Measurements from ENCODE around the gene RSBN1L.
"Not testable (repeated sequence)": the region's sequence is repeated elsewhere in the genome, so short reads cannot be mapped to it uniquely, and the experiment has no call there.

The RSBN1L gene

DNA sequence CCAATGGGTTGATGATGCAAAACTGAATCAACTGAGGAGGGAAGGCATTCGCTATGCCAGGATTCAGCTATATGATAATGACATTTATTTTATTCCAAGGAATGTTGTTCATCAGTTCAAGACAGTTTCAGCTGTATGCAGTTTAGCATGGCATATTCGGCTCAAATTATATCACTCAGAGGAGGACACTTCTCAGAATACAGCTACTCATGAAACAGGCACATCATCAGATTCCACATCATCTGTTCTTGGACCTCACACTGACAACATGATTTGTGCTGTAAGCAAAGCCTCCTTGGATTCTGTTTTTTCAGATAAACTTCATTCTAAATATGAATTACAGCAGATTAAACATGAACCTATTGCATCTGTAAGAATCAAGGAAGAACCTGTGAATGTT, 82.3 kb downstream of the RSBN1L start:
- DNase-seq = no peak

DNA sequence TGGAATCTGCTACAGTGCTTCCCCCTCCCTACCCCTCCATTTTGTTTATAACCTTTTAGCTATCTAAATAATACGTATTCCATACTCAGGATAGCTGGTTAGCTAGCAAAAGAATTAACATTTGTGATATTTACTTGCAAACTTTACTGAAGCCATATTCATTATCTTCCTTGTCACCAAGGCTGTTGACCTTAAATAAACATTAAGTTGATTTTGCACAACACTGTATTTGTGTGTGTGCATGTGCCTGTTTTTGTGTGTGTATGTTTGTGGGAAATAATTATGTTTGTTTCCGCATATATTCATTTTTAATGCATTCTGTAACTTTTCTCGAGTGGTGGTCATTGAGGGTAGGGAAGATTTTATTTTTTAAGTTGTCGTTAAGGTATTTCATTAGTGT, 86.1 kb downstream of the RSBN1L start:
- no peak for DNase-seq

DNA sequence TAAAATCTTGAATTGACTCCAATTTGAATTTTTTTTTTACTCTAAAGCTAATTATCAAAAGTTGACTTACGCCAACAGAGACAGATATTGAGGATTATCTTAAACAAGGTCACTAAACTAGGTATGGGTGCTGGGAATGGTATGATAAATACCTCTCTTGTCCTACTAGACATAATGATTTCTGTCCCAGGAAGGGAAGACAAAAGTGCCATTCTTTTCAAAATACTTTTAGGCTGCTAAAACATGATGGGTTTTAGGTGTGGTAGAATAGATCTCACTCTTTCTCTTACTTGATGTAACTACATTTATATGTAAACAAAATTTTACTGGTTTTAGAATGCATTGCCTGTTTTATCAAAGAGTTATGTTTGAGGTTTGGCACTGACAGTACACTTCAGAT, 86.9 kb downstream of the RSBN1L start:
- no peak for DNase-seq

DNA sequence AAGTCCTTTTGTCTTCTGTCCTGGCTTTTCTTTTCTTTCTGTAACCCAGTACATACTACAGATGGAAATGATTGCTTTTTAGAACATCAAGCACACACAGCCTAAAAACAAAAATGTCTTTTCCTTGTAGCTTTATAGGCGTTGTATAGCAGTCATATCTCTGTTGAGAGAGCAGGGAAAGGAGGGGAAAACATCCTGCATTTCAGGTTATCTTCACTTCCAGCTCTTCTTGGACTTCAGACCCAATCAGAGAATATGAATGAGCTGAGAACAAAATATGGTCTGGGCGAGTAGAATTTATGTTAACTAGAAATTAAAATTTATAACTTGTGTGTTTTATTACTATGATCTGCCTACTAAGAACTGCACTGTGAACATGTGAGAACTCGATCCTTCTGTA, 87.3 kb downstream of the RSBN1L start:
- DNase-seq = no peak

DNA sequence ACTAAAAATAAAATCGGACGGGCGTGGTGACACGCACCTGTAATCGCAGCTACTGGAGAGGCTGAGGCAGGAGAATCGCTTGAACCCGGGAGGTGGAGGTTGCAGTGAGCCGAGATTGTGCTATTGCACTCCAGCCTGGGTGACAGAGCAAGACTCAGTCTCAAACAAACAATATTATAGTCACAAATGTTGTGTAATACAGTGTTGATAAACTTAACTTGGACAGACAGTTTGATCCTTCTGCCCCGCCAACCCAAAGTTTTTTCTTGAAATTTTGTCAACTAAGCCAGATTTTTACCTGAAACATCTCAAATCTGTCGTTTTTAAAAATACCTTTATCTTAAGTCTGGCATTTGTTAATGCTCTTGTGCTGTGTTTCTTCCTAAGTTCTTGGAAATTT, 88.2 kb downstream of the RSBN1L start:
- not testable (repeated sequence) for DNase-seq

DNA sequence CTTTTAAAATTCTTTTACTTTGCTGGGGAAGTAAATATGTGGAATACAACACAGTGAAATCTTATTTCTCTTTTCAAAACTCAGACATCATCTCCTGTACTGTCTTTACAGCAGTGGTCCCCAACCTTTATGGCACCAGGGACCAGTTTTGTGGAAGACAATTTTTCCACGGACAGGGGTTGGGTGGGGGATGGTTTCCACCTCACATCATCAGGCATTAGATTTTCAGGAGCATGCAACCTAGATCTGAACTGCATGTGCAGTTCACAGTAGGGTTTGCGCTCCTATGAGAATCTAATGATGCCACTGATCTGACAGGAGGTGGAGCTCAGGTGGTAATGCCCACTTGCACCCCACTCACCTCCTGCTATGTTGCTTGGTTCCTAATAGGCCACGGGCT, 89.8 kb downstream of the RSBN1L start:
- no peak for DNase-seq

DNA sequence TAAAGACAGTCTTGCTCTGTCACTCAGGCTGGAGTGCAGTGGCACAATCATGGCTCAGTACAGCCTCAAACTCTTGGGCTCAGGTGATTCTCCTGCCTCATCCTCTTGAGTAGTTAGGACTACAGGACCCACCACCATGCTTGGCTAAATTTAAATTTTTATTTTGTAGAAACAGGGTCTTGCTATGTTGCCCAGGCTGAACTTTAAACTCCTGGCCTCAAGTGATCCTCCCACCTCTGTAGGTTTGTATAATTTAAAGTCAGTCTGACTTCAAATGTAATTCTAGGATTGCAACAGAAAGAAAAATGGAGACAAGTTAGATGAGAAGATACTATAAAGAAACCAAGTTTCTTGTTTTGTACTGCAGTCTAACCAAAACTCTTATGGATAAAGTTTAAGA, 90.5 kb downstream of the RSBN1L start:
- no peak for DNase-seq

DNA sequence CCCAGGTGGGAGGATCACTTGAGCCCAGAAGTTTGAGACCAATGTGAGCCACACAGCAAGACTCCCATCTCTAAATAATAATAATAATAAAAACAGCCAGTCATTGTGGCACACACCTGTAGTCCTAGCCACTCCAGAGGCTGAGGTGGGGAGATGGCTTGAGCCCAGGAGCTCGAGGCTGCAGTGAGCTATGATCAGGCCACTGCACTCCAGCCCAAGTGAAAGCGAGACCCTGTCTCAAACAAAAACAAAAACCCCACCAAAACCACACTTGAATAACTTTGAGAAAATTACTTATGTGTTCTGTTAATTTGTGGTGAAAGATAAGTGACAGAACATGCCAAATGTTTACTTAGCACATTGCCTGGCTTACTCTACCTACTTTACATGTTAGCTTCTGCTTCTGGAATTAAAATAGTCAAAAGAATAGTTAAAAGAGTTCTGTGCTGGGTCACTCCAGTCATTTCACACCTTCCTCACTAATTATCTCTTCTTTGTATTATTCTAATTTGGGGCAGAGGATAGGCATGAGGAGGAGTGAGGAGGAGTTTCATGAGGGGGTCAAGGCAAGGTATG, 92.2 kb downstream of the RSBN1L start:
- DNase-seq = no peak

DNA sequence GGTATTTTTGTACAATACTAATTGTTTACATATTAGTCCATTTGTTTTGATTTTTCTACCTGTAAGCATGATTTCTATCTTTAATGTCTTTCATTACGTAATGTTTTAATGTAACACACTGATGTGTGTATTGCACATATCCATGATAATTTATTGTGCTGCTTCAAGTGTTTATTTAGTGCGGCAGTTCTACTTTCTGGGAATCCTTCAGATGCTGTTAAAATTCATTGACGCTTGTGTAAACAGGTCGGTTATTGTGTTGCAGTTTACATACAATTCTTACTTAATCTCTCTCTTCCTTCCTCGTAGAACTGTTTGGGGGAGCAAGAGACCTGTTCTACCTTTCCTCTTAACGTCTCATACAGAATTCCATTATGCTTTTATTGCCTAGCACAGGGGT, 95.1 kb downstream of the RSBN1L start:
- no peak for DNase-seq

DNA sequence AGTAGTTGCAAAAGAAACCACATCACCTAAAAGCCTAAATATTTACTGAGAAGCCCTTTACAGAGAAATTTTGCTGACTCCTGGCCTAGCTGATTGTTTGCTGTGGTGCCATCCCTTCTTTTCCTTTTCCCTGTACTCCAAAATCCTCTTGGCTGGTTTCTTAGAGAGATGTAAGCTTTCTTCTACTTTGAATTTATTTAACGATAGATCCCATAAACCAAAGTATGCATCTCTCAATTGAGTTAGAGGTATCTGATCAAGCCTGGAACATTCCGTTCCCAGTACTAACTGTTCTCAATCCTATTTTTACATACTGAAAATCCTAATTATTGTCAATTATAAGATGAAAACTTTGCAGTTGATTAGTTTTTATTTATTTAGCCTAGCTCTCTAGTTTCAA, 95.7 kb downstream of the RSBN1L start:
- no peak for DNase-seq

DNA sequence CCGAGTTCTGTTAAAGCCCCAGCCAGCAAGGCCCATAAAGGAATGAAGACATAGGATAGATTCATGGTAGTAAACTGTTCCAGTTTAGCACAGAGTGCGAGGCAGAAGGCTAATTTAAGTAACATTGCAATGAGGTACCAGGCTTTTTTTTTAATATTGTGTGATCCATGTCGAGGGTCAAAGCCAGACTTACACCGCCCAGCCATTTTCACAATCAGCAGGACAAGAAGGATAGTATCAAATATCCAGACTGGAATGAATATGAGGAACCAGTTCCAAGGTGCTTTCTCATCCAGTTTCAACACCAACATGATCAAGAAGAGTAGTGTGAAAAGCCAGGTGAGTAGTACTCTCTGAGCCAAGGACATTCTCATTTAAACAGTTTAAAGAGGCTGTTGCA, 97.7 kb downstream of the RSBN1L start:
- DNase-seq = no peak

DNA sequence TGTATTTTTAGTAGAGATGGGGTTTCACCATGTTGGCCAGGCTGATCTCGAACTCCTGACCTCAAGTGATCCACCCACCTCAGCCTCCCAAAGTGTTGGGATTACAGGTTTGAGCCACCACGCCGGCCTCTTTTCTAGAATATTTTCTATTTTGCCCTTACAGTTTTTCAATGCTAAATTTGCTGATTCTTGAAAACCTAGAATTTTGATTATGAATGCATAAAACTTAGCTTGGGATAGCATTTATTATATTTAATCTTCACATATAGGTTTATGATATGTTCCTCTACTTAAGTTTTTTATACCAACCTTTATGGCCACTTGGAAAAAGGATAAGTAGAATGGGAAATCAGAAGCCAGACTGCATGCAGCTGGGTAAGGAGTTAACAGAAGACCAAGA, 99.8 kb downstream of the RSBN1L start:
- no peak for DNase-seq

DNA sequence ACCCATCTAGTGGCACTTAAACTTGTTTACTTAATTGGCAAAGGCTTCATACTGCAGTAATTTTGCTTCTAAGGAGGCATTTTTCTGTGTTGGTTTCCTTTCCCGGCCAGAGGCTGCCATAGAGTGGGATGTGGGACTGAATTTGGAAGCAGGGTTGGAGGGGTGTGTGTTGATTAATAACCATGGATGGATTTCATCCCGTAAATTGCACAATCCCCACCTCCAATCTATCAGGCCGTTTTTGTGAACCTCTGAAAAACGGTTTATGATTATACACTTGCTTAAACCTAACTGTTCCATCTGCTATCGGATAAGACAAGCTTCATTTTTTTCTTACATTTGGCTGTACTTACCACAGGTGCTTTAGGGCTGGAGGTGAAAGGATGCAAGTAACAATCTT, 100.7 kb downstream of the RSBN1L start:
- no peak for DNase-seq

DNA sequence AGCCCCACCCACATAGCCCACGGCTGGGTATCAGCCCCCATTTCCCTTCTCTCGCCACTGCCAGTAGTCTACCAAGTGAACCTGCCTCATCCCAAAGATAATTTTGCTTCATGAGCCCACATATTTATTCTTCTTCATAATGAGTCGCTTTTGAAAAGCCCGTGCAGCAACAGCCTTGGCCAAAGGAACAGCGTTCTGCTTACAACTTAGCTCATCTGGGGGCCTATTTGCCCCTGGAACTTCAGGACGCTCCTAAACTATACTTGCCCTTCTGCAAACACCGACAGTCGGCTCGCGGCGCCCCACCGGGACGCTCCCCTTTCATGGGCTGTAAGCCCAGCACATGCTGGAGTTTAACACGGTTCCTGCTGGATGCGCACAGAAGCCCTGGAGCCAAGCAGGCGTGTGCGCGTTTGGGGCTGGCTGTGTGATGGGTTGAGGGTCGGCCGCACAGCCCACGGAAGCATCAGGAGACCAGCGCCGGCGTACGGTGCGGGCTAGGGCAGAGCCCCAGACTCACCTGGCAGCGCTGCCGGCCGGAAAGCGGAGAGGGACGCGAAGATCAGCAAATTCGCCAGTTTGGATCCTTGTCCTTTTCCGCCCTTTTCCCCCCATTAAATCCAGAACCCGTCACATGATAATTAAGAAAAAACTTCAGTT, 101.6 kb downstream of the RSBN1L start:
- peak; percentile 35 for DNase-seq

DNA sequence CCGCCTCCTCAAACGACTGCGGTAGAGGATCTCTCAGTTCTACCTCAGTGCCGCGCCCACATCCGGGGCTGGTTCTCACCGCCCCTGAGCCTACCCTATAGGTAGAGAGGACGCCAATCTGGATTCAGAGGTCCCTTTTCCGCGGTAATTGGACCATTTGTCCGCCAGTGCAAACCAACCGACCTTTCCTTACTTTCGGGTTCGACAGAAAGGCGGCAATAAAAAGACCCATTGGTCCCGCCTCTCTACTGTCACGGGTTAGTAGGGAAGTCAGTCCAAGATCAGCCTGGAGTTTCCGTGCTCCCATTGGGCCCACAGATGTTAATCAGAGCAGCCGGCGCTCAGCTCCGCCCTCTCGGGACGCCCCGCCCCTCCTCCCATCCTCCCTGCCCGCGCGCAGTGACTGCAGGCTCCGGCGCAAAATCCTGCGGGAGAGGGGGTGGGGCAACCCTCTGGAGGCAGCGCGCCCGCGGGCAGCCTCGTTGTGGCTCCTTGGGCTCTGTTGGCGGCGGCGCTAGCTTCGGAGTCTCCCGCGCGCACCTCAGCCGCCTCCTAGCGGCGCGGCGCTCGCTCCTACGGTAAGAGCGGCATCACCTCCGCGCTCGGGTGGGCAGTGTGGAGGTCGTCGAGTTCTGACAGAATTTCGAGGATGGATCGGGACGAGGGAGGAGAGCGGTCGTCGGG, 102.3 kb downstream of the RSBN1L start, which contains the start of the genes PHTF2 and TMEM60:
Gene PHTF2, plus strand, starts transcription at position 380 of the 684 bp plus-strand sequence.
Gene TMEM60, minus strand, starts transcription at position 41 of the 684 bp plus-strand sequence. CDS start 4,061 bp downstream, outside the sequence.
- peak; percentile 100 for DNase-seq

DNA sequence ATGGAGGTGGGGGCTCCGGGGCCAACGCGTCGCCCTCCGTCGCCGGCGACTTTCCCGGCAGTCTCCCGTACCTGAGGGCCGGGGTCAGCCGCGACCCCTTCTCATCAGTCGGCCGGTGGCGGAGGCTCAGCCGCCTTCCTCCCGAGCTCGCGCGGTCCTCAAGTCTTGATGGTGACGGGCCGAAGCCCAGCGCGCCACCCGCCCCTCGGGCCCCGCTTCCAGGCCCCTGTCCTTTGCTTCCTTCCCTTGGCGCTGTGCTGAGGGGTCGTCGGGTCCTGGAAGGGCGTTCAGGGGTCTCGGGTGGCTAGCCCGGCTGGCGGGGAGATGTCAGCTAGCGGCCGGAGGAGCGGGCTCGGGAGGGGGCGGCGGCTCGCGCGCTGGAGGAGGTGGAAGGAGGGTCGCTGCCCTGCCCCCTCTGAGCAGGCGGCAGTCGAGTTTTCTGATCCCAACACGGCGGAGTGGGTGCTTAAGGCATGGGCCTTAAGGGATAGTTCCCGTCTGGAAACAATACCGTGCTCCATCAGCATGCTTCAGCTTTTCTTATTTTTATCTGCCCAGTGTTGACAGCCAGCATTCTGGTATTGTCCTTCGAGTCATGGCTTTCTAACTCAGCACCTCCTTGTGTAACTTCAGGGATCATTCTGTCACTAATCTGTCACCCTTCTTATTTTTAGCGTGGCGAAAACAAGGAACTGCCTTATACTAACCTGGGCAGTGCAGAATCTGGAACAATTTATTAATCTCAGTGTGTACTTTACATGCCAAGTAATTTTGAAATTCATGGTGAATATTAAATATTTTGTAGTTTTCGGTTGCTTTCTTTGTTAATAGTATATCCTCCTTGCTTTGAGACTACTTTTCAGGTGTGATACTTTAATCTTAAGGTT, 103.1 kb downstream of the RSBN1L start:
- DNase-seq = peak; percentile 72

DNA sequence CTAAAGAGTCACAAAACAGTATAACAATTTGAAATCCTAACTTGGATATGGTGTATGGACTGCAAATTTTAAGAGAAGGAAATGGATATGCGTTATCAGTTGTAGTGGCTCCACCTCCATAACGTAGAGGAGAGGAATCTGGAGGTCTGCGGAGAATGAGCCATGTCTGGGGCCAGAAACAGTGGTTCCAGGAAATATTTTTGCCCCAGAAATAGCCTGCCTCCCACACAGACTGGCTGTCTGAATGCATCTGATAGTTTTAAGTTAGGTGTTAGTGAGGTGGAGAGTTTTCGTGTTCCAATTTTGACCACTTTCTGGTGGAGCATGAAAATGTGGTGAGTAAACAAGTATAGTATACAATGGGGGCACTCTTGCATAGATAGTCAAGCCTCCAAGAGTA, 103.9 kb downstream of the RSBN1L start:
- DNase-seq = peak; percentile 68

DNA sequence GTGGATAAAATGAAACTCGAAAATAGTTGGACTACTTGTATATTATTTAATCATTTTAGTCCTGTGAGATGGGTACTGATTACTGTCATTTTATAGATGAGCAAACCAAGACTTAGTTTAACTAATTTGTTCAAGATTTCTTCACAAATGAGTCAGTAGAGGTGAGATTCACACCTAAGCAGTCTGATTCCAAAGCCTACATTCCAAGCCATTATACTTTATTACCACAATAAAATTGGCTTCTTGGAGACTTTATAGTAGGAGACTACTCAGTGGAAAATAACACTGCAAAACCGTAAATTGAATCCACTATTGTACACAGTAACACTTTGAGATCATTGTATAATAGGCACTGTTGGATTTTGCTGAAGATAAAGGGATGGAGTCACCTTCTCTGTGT, 104.5 kb downstream of the RSBN1L start:
- no peak for DNase-seq

DNA sequence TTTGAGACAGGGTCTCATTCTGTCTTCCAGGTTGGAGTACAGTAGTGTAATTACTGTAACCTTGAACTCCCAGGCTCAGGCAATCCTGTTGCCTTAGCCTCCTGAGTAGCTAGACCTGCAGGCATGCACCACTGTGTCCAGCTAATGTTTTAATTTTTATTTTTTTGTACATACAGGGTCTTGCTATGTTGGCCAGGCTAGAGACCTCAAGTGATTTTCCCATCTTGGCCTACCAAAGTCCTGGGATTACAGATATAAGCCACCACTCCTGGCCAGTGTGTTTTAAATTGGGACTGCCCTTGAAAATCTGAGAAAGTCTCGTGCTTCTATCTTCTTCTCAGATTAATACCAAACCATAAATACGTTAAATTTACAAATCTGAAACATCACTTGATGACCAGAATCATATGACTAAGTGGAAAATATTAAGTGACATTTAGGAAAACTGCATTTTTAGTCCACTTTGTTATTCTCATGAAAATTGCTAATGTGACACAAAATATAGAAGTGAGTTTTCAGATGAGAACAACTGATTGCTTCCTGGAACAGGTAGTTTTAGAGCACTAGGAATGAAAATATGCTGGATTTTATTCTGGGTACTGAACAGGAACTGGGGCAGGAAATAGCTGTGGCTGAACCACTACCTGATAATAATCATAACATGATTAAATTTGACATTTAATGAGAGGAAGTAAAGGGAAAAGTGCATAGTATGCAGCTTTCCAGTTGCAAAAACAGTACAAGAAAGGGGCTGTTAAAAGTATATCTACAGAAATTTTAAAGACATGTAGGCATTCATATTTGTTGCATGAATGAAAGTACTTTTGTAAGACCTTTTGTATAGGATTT, 106.5 kb downstream of the RSBN1L start:
- DNase-seq = peak; percentile 61

DNA sequence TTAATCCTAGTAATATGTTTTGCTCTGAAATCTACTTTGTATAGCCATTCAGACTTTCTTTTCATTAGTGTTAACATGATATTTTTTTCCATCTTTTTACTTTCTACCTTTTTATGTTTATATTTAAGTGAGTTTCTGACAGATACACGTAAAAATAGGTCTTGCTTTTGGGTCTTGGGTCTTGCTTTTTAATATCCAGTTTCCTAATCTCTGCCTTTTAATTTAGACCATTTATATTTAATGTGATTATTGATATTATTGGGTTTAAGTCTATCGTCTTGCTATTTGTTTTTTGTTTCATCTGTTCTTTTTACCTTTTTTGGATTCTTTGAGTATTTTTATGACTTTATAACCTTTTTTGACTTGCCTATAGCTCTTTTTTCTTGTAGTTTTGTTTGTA, 110.2 kb downstream of the RSBN1L start:
- DNase-seq = no peak

DNA sequence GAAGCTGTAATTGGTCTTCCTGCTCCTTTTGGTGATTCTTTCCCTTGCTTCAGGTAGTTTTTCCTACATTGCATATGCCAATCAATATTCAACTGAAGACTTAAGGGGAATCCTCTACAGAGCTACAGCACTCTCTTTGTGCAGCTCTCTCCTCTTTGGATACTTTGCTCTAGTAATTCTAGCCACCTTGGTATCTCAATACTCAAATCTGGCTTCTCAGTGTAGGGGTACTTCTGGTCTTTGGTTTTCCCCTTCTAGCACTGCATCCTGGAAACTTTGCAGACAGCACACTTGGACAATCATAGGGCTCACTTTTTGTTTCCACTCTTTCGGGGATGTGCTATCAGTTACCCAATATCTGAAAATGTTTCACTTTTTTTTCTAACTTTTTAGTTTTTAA, 112.3 kb downstream of the RSBN1L start:
- no peak for DNase-seq
